H1 (cell line): ENCODE measurements around the gene BTBD9. TPM values are rescaled to one million over a fixed set of nuclear protein-coding genes. Genes with fewer than 3 reads are reported as not detected.

Experiments
- CTCF ChIA-PET: fragments of 300-600 bp; sonication (Branson Sonifier 250); formaldehyde crosslinking; loops from one replicate; lab custom pipeline; 2021; ENCODE audit not compliant: partially characterized antibody; lab: Charles Lee
- POLR2A ChIA-PET: fragments of 300-600 bp; sonication (Branson Sonifier 250); formaldehyde crosslinking; loops from one replicate; lab custom pipeline; 2021; ENCODE audit warnings: inconsistent platforms; ENCODE audit not compliant: partially characterized antibody; lab: Charles Lee
- DNase-seq, 2 experiments: peaks; one replicate each; pipeline versions ENCODE4 v3.0.0 to v3.0.0-alpha.2; 2010 to 2022; ENCODE audit warnings: low spot score in 2 of 2, low read depth in 1 of 2, mixed read lengths in 1 of 2
- FAIRE-seq: peaks from 2 replicates; lab custom pipeline; 2011; peaks lifted over from hg19 to GRCh38; lab: Jason Lieb, UNC
- H2AFZ ChIP-seq: 2 replicates; pipeline ENCODE4 v1.8.1; 2012; ENCODE audit warnings: low read length, inconsistent platforms
- H2AK5ac ChIP-seq: 2 replicates; pipeline ENCODE4 v1.6.1; 2013; ENCODE audit warnings: low read depth, low read length
- H2BK120ac ChIP-seq: replicated peaks from 2 replicates; pipeline ENCODE3; 2013; ENCODE audit warnings: low read depth, low read length, inconsistent platforms
- H2BK12ac ChIP-seq: 2 replicates; pipeline ENCODE4 v1.6.1; 2013; ENCODE audit warnings: low read depth, low read length
- H2BK15ac ChIP-seq: 2 replicates; pipeline ENCODE4 v1.6.1; 2013; ENCODE audit warnings: low read length
- H2BK20ac ChIP-seq: 2 replicates; pipeline ENCODE4 v1.6.1; 2013; ENCODE audit warnings: low read length
- H2BK5ac ChIP-seq: 2 replicates; pipeline ENCODE4 v1.6.1; 2013; ENCODE audit warnings: low read depth, low read length
- H3K14ac ChIP-seq: 2 replicates; pipeline ENCODE4 v1.6.1; 2013; ENCODE audit warnings: inconsistent platforms; ENCODE audit not compliant: insufficient read length
- H3K18ac ChIP-seq: 2 replicates; pipeline ENCODE4 v1.6.1; 2013; ENCODE audit warnings: low read length; ENCODE audit errors: extremely low read depth
- H3K23ac ChIP-seq: 2 replicates; pipeline ENCODE4 v1.6.1; 2013; ENCODE audit warnings: inconsistent platforms; ENCODE audit not compliant: insufficient read length
- H3K23me2 ChIP-seq: 2 replicates; pipeline ENCODE4 v1.6.1; 2013; ENCODE audit warnings: low read depth, low read length
- H3K27ac ChIP-seq: 2 replicates; pipeline ENCODE4 v1.6.1; 2011; ENCODE audit warnings: low read depth, low read length, inconsistent platforms
- H3K27me3 ChIP-seq, 4 experiments: replicated peaks in 1 of 4; 1 replicate in 1 of 4; 2 replicates in 3 of 4; pipeline versions ENCODE4 v1.6.1 to v1.8.1; 2011 to 2013; ENCODE audit warnings: low read length in 3 of 4, mild to moderate bottlenecking in 3 of 4, inconsistent platforms in 2 of 4, mixed read lengths in 2 of 4, moderate library complexity in 1 of 4; ENCODE audit not compliant: control insufficient read depth in 3 of 4, insufficient read depth in 3 of 4; ENCODE audit errors: extremely low read depth in 1 of 4
- H3K36me3 ChIP-seq, 4 experiments: 2 replicates each; pipeline versions ENCODE4 v1.6.1 to v1.8.1; 2011 to 2013; ENCODE audit warnings: mild to moderate bottlenecking in 4 of 4, low read length in 3 of 4, moderate library complexity in 2 of 4, control low read depth in 1 of 4, inconsistent platforms in 1 of 4; ENCODE audit not compliant: insufficient read depth in 4 of 4, control insufficient read depth in 2 of 4
- H3K4ac ChIP-seq: replicated peaks from 2 replicates; pipeline ENCODE3; 2013; ENCODE audit warnings: low read length, low read depth, mixed read lengths, inconsistent platforms; ENCODE audit not compliant: insufficient read length
- H3K4me1 ChIP-seq, 4 experiments: replicated peaks in 1 of 4; 1 replicate in 1 of 4; 2 replicates in 3 of 4; pipeline versions ENCODE4 v1.6.1 to v1.8.1; 2011 to 2013; ENCODE audit warnings: low read length in 3 of 4, inconsistent platforms in 2 of 4, mixed read lengths in 1 of 4; ENCODE audit not compliant: insufficient read depth in 4 of 4, control insufficient read depth in 3 of 4
- H3K4me2 ChIP-seq, 2 experiments: 2 replicates each; pipeline versions ENCODE4 v1.6.1 to v1.8.1; 2011 to 2013; ENCODE audit warnings: low read depth in 2 of 2, low read length in 2 of 2, control low read depth in 1 of 2, inconsistent platforms in 1 of 2, mild to moderate bottlenecking in 1 of 2; ENCODE audit not compliant: insufficient read depth in 1 of 2
- H3K4me3 ChIP-seq, 4 experiments: fragments of 200-600, 300-600 bp in 1 of 4; sonication (generic), shearing (Covaris generic), sonication (Bioruptor Twin) in 1 of 4; 2 replicates each; pipeline versions ENCODE4 v1.5.1 to v1.8.1; 2011 to 2016; ENCODE audit warnings: low read length in 4 of 4, low read depth in 3 of 4, control low read depth in 2 of 4, inconsistent platforms in 2 of 4, mild to moderate bottlenecking in 2 of 4, mixed read lengths in 1 of 4, moderate library complexity in 1 of 4; ENCODE audit not compliant: insufficient read depth in 2 of 4; ENCODE audit errors: extremely low read depth in 1 of 4
- H3K56ac ChIP-seq: replicated peaks from 2 replicates; pipeline ENCODE3; 2013; ENCODE audit warnings: low read depth, mild to moderate bottlenecking, mixed read lengths, low read length, inconsistent platforms; ENCODE audit not compliant: insufficient read length
- H3K79me1 ChIP-seq: 2 replicates; pipeline ENCODE4 v1.6.1; 2013; ENCODE audit warnings: low read depth, low read length, control low read depth
- H3K79me2 ChIP-seq, 2 experiments: 2 replicates each; pipeline versions ENCODE4 v1.6.1 to v1.8.1; 2012 to 2013; ENCODE audit warnings: low read length in 2 of 2, mild to moderate bottlenecking in 2 of 2, inconsistent platforms in 1 of 2; ENCODE audit not compliant: insufficient read depth in 2 of 2, control insufficient read depth in 1 of 2
- H3K9ac ChIP-seq, 4 experiments: replicated peaks in 1 of 4; 1 replicate in 1 of 4; 2 replicates in 3 of 4; pipeline versions ENCODE4 v1.6.1 to v1.8.1; 2011 to 2013; ENCODE audit warnings: low read depth in 3 of 4, low read length in 3 of 4, control low read depth in 2 of 4, mild to moderate bottlenecking in 2 of 4, moderate library complexity in 2 of 4, inconsistent platforms in 1 of 4; ENCODE audit errors: extremely low read depth in 1 of 4
- H3K9me3 ChIP-seq, 2 experiments: 2 replicates each; pipeline versions ENCODE4 v1.6.1 to v1.8.1; 2012 to 2013; ENCODE audit warnings: mild to moderate bottlenecking in 2 of 2, moderate library complexity in 2 of 2, control low read depth in 1 of 2, inconsistent platforms in 1 of 2, low read depth in 1 of 2, low read length in 1 of 2, mixed read lengths in 1 of 2; ENCODE audit not compliant: insufficient read depth in 2 of 2
- H4K20me1 ChIP-seq, 2 experiments: replicated peaks in 1 of 2; 2 replicates each; pipeline versions ENCODE3 to v1.8.1; 2011 to 2013; ENCODE audit warnings: inconsistent platforms in 2 of 2, low read length in 2 of 2, mild to moderate bottlenecking in 1 of 2; ENCODE audit not compliant: insufficient read depth in 2 of 2, control insufficient read depth in 1 of 2
- H4K5ac ChIP-seq: 2 replicates; pipeline ENCODE4 v1.6.1; 2013; ENCODE audit warnings: low read length, low read depth, mixed read lengths, inconsistent platforms; ENCODE audit not compliant: insufficient read length
- H4K8ac ChIP-seq: 2 replicates; pipeline ENCODE4 v1.8.0; 2013; ENCODE audit warnings: mild to moderate bottlenecking, moderate library complexity, low read length, inconsistent platforms; ENCODE audit not compliant: insufficient read depth; ENCODE audit errors: extremely low read depth
- H4K91ac ChIP-seq: replicated peaks from 2 replicates; pipeline ENCODE3; 2013; ENCODE audit warnings: low read length, mixed read lengths, inconsistent platforms; ENCODE audit not compliant: insufficient read length
- BACH1 ChIP-seq: IDR thresholded peaks from 2 replicates; pipeline ENCODE4 v1.6.1; 2012; ENCODE audit warnings: low read length, improper control_type of control experiment
- CHD1 ChIP-seq: IDR thresholded peaks from 2 replicates; pipeline ENCODE4 v1.6.1; 2012; ENCODE audit warnings: low read depth, low read length, improper control_type of control experiment
- CHD2 ChIP-seq: IDR thresholded peaks from 2 replicates; pipeline ENCODE4 v1.6.1; 2012; ENCODE audit warnings: low read length, improper control_type of control experiment
- CREB1 ChIP-seq: IDR thresholded peaks from 2 replicates; pipeline ENCODE4 v1.6.1; 2012; ENCODE audit warnings: inconsistent platforms
- JUND ChIP-seq: IDR thresholded peaks from 2 replicates; pipeline ENCODE4 v1.6.1; 2011; ENCODE audit warnings: mild to moderate bottlenecking, improper control_type of control experiment, low read length
- KDM4A ChIP-seq: IDR thresholded peaks from one replicate; pipeline ENCODE4 v1.7.1; 2012; ENCODE audit warnings: low read depth, mild to moderate bottlenecking, moderate library complexity, low read length, inconsistent platforms; ENCODE audit not compliant: severe bottlenecking
- NANOG ChIP-seq: IDR thresholded peaks from 2 replicates; pipeline ENCODE4 v1.6.1; 2011; ENCODE audit warnings: low read length, low read depth, mild to moderate bottlenecking, inconsistent platforms; ENCODE audit not compliant: insufficient read depth, poor library complexity, severe bottlenecking
- PHF8 ChIP-seq: fragments of 200-600 bp; sonication (generic); conservative IDR thresholded peaks from 2 replicates; pipeline ENCODE4 v1.7.1; 2012; ENCODE audit warnings: low read depth, mild to moderate bottlenecking, inconsistent platforms, low read length, moderate library complexity
- POU5F1 ChIP-seq: IDR thresholded peaks from 2 replicates; pipeline ENCODE4 v1.6.1; 2011; ENCODE audit warnings: low read depth, mild to moderate bottlenecking, low read length, moderate library complexity
- SIX5 ChIP-seq: IDR thresholded peaks from 2 replicates; pipeline ENCODE4 v1.6.1; 2011; ENCODE audit warnings: mild to moderate bottlenecking, low read depth, low read length
- SP4 ChIP-seq: IDR thresholded peaks from 2 replicates; pipeline ENCODE4 v1.6.1; 2012; ENCODE audit warnings: low read length, inconsistent platforms
- WGBS, 2 experiments: shearing (Covaris generic) in 1 of 2; methylation state at CpG; one replicate each; pipeline versions ENCODE4 v1.1.6 to v1.1.7; 2013 to 2015; ENCODE audit warnings: low lambda C conversion rate in 2 of 2, mixed read lengths in 2 of 2, inconsistent platforms in 1 of 2, low coverage in 1 of 2, missing lambda C conversion rate in 1 of 2; ENCODE audit not compliant: insufficient replicate concordance in 2 of 2, insufficient coverage in 1 of 2, insufficient read length in 1 of 2; ENCODE audit errors: extremely low coverage in 1 of 2, missing lambda C conversion rate in 1 of 2; 5-methylcytosine and 5-hydroxymethylcytosine counted together
- polyA plus RNA-seq, 7 experiments: library from polyadenylated mRNA; depleted of rRNA in 3 of 7; stranded (reverse) in 5 of 7; unstranded in 2 of 7; fragments of >200 nt in 5 of 7; fragments of 200-250 nt in 2 of 7; gene quantifications; 1 replicate in 5 of 7; 2 replicates in 1 of 7; 4 replicates in 1 of 7; pipeline versions ENCODE4 v1.2.1 to v1.2.3, GENCODE V29; 2011 to 2013; ENCODE audit warnings: missing spikeins in 2 of 7, mixed read lengths in 2 of 7
- total RNA-seq: library from RNA; stranded (reverse); fragmentation: NEBNext Ultra II Directional; extraction: Animal tissue kit (Norgen Biotek cat#: 25700); gene quantifications from 2 replicates; pipeline ENCODE4 v1.2.1, GENCODE V29; 2021
- TF ChIP-seq, protein P1 (sequence below): IDR thresholded peaks from 2 replicates; pipeline ENCODE4 v1.6.1; 2011; ENCODE audit warnings: low read depth, mild to moderate bottlenecking, low read length; ENCODE audit not compliant: insufficient read depth
- TF ChIP-seq, protein P2 (sequence below): IDR thresholded peaks from 2 replicates; pipeline ENCODE4 v1.6.1; 2012; ENCODE audit warnings: inconsistent platforms

Gene BTBD9
- total and polyA plus RNA-seq, 2 of the 8 experiments (the other 6 are each of a cell fraction or from before 2014, with no cell fraction given), result 0.92 to 4.1 TPM

DNA sequence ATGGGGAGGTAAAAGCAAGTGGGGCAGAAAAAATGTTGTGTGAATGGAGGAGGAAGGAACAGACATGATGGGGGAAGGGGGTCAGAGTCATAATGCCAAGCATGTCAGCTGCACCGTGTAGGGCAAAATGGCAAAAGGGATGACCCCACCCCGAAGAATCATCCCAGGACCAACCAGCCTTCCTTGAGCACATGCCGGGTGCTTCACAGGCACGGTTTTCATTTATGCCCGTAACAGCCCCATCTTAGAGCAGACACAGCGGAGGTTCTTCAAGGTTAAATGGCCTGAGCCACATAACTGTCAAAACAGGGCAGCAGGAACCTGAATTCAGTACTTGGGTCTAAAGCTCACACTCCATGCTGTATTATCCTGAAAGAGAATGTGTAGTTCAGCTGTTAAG, 498.0 kb downstream of the BTBD9 start:
- Histone ChIP-seq H2BK12ac (no peak overlapping the region), H4K20me1 (peaks cover 2 to 5% of the 10 kb centered on the region in 2 experiments), H3K4ac (no peak overlapping the region), H2BK15ac (no peak overlapping the region), H2AFZ (no peak overlapping the region), H3K79me1 (peaks cover 2% of the 10 kb centered on the region; the same call in 1 of the 2 replicates), H3K9ac (no peak overlapping the region), H3K27me3 (no peaks in the 10 kb centered on the region), H3K36me3 (no peaks in the 10 kb centered on the region), H2AK5ac (no peak overlapping the region), H2BK20ac (no peak overlapping the region), H4K5ac (no peak overlapping the region), H3K4me1 (peaks cover 8 to 22% (median 16%) of the 10 kb centered on the region in 4 experiments), H2BK120ac (no peak overlapping the region), H3K9me3 (no peaks in the 10 kb centered on the region), H4K91ac (no peak overlapping the region), H3K79me2 (0 out of 4 replicates have a peak, but pooled peaks cover 0 to 4% of the 10 kb centered on the region in 2 experiments), H4K8ac (no peak overlapping the region), H3K23me2 (no peaks in the 10 kb centered on the region), H3K4me3 (no peak overlapping the region), H3K14ac (no peak overlapping the region), H3K18ac (no peak overlapping the region), H2BK5ac (no peak overlapping the region), H3K23ac (no peak overlapping the region), H3K27ac (no peak overlapping the region), H3K56ac (no peak overlapping the region), H3K4me2 (no peak overlapping the region)
- DNase-seq (no peak), FAIRE-seq (no peak)
- WGBS, 2 experiments, result 99% methylated on average over 6 of the region's 6 CpGs; no CpG with 5 or more reads in 1 of the 2 experiments
- ChIA-PET CTCF (interaction anchor here (0.8 to 1.3 kb wide), 4 partner anchors 10 to 436 kb away, joined by 3 read pairs; no protein-coding TSS in a partner anchor), POLR2A (interaction anchor here (0.8 kb wide), 1 partner anchor 16 kb away, joined by 3 read pairs; no protein-coding TSS in a partner anchor)
- TF ChIP-seq CHD1 (no peak), KDM4A (no peak), SIX5 (no peak), CREB1 (no peak), NANOG (no peak), SP4 (no peak), BACH1 (no peak), POU5F1 (no peak), PHF8 (no peak), JUND (no peak), CHD2 (no peak)
- TF ChIP-seq, protein P1, sequence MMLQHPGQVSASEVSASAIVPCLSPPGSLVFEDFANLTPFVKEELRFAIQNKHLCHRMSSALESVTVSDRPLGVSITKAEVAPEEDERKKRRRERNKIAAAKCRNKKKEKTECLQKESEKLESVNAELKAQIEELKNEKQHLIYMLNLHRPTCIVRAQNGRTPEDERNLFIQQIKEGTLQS, result no peak
- TF ChIP-seq, protein P2, sequence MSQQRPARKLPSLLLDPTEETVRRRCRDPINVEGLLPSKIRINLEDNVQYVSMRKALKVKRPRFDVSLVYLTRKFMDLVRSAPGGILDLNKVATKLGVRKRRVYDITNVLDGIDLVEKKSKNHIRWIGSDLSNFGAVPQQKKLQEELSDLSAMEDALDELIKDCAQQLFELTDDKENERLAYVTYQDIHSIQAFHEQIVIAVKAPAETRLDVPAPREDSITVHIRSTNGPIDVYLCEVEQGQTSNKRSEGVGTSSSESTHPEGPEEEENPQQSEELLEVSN, result no peak
